ENCODE measurements around the gene TGM6. TPM values are rescaled to one million over a fixed set of nuclear protein-coding genes. Genes with fewer than 3 reads are reported as not detected.

Gene TGM6
- total RNA-seq, 3 donors from 2014 or later: not detected

DNA sequence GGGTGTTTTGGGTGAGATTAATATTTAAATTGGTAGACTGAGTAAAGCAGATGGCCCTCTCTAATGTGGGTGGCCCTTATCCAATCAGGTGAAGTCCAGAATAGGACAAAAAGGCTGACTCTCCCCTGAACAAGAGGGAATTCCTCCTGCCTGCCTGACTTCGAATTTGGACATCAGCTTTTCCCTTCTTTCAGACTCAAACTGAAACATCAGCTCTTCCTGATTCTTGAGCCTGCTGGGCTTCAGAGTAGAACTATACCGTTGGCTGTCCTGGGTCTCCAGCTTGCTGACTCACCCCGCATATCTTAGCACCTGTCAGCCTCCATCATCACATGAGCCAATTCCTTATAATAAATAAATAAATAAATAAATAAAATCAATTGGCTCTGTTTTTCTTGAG, 15.0 kb upstream of the TGM6 start:
- no peak overlapping the region for H3K27ac ChIP-seq
- H3K4me1 ChIP-seq: no peaks in the 10 kb centered on the region
- intact Hi-C loops (cut with DNase I; ENCODE audit: low total_unique reads): no loop called here
- no peaks in the 10 kb centered on the region for H3K36me3 ChIP-seq
- H3K4me3 ChIP-seq: no peak overlapping the region
- TF ChIP-seq POLR2AphosphoS5 (IDR thresholded peaks at IDR 0.05): no peak
- no peak for TF ChIP-seq POLR2A (IDR thresholded peaks at IDR 0.05)
- no peak for TF ChIP-seq CTCF (IDR thresholded peaks at IDR 0.05)
- no peak for DNase-seq (ENCODE audit: low spot score in 2 of 2)
- H3K27me3 ChIP-seq: no peaks in the 10 kb centered on the region
- peaks cover 0 to 8% of the 10 kb centered on the region in 2 donors for H3K9me3 ChIP-seq

- Histone ChIP-seq H3K9me3 (no peaks in the 10 kb centered on the region), H3K27me3 (peaks cover 0 to 2% of the 10 kb centered on the region in 2 donors), H3K27ac (no peak overlapping the region), H3K36me3 (no peaks in the 10 kb centered on the region), H3K4me1 (no peaks in the 10 kb centered on the region), H3K4me3 (no peak overlapping the region)
- intact Hi-C loops (cut with DNase I; ENCODE audit: low total_unique reads): no loop called here
- DNase-seq (ENCODE audit: low spot score in 2 of 2): no peak
- TF ChIP-seq CTCF (IDR thresholded peaks at IDR 0.05) (no peak), POLR2A (IDR thresholded peaks at IDR 0.05) (no peak), POLR2AphosphoS5 (IDR thresholded peaks at IDR 0.05) (no peak)
Observed at GRCh38 chr20:2368621-2369020, 12.1 kb upstream of the TGM6 start.

GRCh38 chr20:2373098-2373497, 7.6 kb upstream of the TGM6 start:
- TF ChIP-seq POLR2A (IDR thresholded peaks at IDR 0.05) (no peak), CTCF (IDR thresholded peaks at IDR 0.05) (no peak), POLR2AphosphoS5 (IDR thresholded peaks at IDR 0.05) (no peak)
- Histone ChIP-seq H3K4me1 (no peaks in the 10 kb centered on the region), H3K9me3 (no peaks in the 10 kb centered on the region), H3K36me3 (no peaks in the 10 kb centered on the region), H3K4me3 (no peak overlapping the region), H3K27ac (no peak overlapping the region), H3K27me3 (peaks cover 0 to 6% of the 10 kb centered on the region in 2 donors)
- DNase-seq (ENCODE audit: low spot score in 2 of 2): no peak
- intact Hi-C loops (cut with DNase I; ENCODE audit: low total_unique reads): no loop called here

GRCh38 chr20:2374346-2375125, 6.2 kb upstream of the TGM6 start:
- H3K9me3 ChIP-seq: no peaks in the 10 kb centered on the region
- no peak for TF ChIP-seq POLR2AphosphoS5 (IDR thresholded peaks at IDR 0.05)
- TF ChIP-seq CTCF (IDR thresholded peaks at IDR 0.05): no peak
- H3K27me3 ChIP-seq: peaks cover 0 to 6% of the 10 kb centered on the region in 2 donors
- DNase-seq (ENCODE audit: low spot score in 2 of 2): no peak
- H3K4me3 ChIP-seq: no peak overlapping the region
- H3K36me3 ChIP-seq: no peaks in the 10 kb centered on the region
- intact Hi-C loops (cut with DNase I; ENCODE audit: low total_unique reads): no loop called here
- H3K4me1 ChIP-seq: no peaks in the 10 kb centered on the region
- no peak overlapping the region for H3K27ac ChIP-seq

GRCh38 chr20:2378893-2379292, 1.8 kb upstream of the TGM6 start:
- H3K27me3 ChIP-seq: peaks cover 0 to 3% of the 10 kb centered on the region in 2 donors
- no peaks in the 10 kb centered on the region for H3K36me3 ChIP-seq
- no peak for DNase-seq (ENCODE audit: low spot score in 2 of 2)
- H3K27ac ChIP-seq: no peak overlapping the region
- no peaks in the 10 kb centered on the region for H3K9me3 ChIP-seq
- intact Hi-C loops (cut with DNase I; ENCODE audit: low total_unique reads): no loop called here
- H3K4me1 ChIP-seq: no peaks in the 10 kb centered on the region
- H3K4me3 ChIP-seq: no peak overlapping the region
- TF ChIP-seq CTCF (IDR thresholded peaks at IDR 0.05): no peak
- TF ChIP-seq POLR2AphosphoS5 (IDR thresholded peaks at IDR 0.05): no peak
- TF ChIP-seq POLR2A (IDR thresholded peaks at IDR 0.05): no peak

All from breast epithelium (tissue), 4 donors.